ENCODE results near the gene BSND. TPM values are rescaled to one million over a fixed set of nuclear protein-coding genes. Genes with fewer than 3 reads are reported as not detected.

BSND gene
- total RNA-seq (ENCODE audit: unreplicated experiment): not detected
- long read RNA-seq: 0 reads

GRCh38 chr1:54998677-54999076, at the start of gene BSND:
Gene BSND, plus strand, starts transcription at chr1:54998933. Its CDS starts 254 bp downstream, at chr1:54999187.
- DNase-seq (ENCODE audit: low spot score): no peak
- Mint-ChIP-seq H3K4me1 (ENCODE audit: unreplicated experiment) (peaks cover 32% of the 10 kb centered on the region), H3K4me3 (ENCODE audit: unreplicated experiment) (no peak within 1 kb of the TSS), H3K36me3 (ENCODE audit: low read depth, unreplicated experiment) (no peaks in the 10 kb centered on the region), H3K9me3 (ENCODE audit: unreplicated experiment) (no peaks in the 10 kb centered on the region), H3K27ac (ENCODE audit: unreplicated experiment) (no peak within 1 kb of the TSS), H3K27me3 (ENCODE audit: unreplicated experiment) (peaks cover 21% of the 10 kb centered on the region)
- TF ChIP-seq, protein P1, sequence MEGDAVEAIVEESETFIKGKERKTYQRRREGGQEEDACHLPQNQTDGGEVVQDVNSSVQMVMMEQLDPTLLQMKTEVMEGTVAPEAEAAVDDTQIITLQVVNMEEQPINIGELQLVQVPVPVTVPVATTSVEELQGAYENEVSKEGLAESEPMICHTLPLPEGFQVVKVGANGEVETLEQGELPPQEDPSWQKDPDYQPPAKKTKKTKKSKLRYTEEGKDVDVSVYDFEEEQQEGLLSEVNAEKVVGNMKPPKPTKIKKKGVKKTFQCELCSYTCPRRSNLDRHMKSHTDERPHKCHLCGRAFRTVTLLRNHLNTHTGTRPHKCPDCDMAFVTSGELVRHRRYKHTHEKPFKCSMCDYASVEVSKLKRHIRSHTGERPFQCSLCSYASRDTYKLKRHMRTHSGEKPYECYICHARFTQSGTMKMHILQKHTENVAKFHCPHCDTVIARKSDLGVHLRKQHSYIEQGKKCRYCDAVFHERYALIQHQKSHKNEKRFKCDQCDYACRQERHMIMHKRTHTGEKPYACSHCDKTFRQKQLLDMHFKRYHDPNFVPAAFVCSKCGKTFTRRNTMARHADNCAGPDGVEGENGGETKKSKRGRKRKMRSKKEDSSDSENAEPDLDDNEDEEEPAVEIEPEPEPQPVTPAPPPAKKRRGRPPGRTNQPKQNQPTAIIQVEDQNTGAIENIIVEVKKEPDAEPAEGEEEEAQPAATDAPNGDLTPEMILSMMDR (IDR thresholded peaks at IDR 0.05; ENCODE audit: unreplicated experiment): no peak

GRCh38 chr1:54949053-54949452, 49.7 kb upstream of the BSND start:
- H3K27me3 Mint-ChIP-seq (ENCODE audit: unreplicated experiment): peaks cover 1% of the 10 kb centered on the region
- TF ChIP-seq, protein P1 (IDR thresholded peaks at IDR 0.05; ENCODE audit: unreplicated experiment): no peak
- no peaks in the 10 kb centered on the region for H3K9me3 Mint-ChIP-seq (ENCODE audit: unreplicated experiment)
- no peaks in the 10 kb centered on the region for H3K36me3 Mint-ChIP-seq (ENCODE audit: low read depth, unreplicated experiment)
- H3K4me3 Mint-ChIP-seq (ENCODE audit: unreplicated experiment): no peak overlapping the region
- no peak for DNase-seq (ENCODE audit: low spot score)
- H3K27ac Mint-ChIP-seq (ENCODE audit: unreplicated experiment): no peak overlapping the region
- H3K4me1 Mint-ChIP-seq (ENCODE audit: unreplicated experiment): no peaks in the 10 kb centered on the region

DNA sequence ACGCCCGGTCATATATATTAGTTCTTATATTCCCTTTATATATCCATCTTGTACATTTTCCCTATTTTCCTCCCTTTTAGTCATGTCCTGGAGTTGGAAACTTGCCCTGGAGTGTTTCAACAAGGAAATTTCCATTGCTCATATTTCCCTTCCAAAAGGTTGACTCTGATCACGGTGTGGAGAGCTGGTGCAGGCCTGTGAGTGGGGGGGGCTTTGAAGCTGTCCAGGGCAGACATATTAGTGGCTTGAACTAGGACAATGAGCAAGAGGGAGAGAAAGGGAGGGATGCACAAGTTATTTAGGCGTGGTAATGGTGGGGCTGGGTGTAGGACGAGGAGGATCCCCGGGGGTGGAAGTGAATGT, 48.7 kb upstream of the BSND start:
- Mint-ChIP-seq H3K27me3 (ENCODE audit: unreplicated experiment) (peaks cover 1% of the 10 kb centered on the region), H3K9me3 (ENCODE audit: unreplicated experiment) (no peaks in the 10 kb centered on the region), H3K4me1 (ENCODE audit: unreplicated experiment) (no peaks in the 10 kb centered on the region), H3K36me3 (ENCODE audit: low read depth, unreplicated experiment) (no peaks in the 10 kb centered on the region), H3K4me3 (ENCODE audit: unreplicated experiment) (no peak overlapping the region), H3K27ac (ENCODE audit: unreplicated experiment) (no peak overlapping the region)
- TF ChIP-seq, protein P1 (IDR thresholded peaks at IDR 0.05; ENCODE audit: unreplicated experiment): no peak
- DNase-seq (ENCODE audit: low spot score): no peak

- Mint-ChIP-seq H3K27me3 (ENCODE audit: unreplicated experiment) (peaks cover 1% of the 10 kb centered on the region), H3K36me3 (ENCODE audit: low read depth, unreplicated experiment) (no peaks in the 10 kb centered on the region), H3K4me3 (ENCODE audit: unreplicated experiment) (no peak overlapping the region), H3K4me1 (ENCODE audit: unreplicated experiment) (peaks cover 3% of the 10 kb centered on the region), H3K27ac (ENCODE audit: unreplicated experiment) (no peak overlapping the region), H3K9me3 (ENCODE audit: unreplicated experiment) (no peaks in the 10 kb centered on the region)
- TF ChIP-seq, protein P1 (IDR thresholded peaks at IDR 0.05; ENCODE audit: unreplicated experiment): peak; percentile 91
- DNase-seq (ENCODE audit: low spot score): peak; percentile 82
These were observed 48.2 kb upstream of the BSND start for GRCh38 chr1:54950369-54951163.

DNA sequence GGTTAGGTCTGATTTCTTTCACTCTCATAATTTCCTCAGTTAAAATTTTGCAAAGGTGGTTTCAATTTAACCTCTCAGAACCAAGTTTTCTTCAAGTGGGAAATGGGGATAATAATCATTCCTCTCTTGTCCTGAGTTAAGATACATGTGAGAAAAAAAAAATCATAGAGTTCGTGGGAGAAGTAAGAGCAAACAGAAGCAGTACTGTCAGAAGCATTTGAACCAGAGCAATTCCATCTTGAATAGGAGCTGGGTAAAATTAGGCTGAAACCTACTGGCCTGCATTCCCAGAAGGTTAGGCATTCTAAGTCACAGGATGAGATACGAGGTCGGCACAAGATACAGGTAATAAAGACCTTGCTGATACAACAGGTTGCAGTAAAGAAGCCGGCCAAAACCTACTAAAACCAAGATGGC, 46.9 kb upstream of the BSND start:
- Mint-ChIP-seq H3K27me3 (ENCODE audit: unreplicated experiment) (peaks cover 1% of the 10 kb centered on the region), H3K36me3 (ENCODE audit: low read depth, unreplicated experiment) (no peaks in the 10 kb centered on the region), H3K4me1 (ENCODE audit: unreplicated experiment) (peaks cover 6% of the 10 kb centered on the region), H3K27ac (ENCODE audit: unreplicated experiment) (no peak overlapping the region), H3K4me3 (ENCODE audit: unreplicated experiment) (no peak overlapping the region), H3K9me3 (ENCODE audit: unreplicated experiment) (no peaks in the 10 kb centered on the region)
- TF ChIP-seq, protein P1 (IDR thresholded peaks at IDR 0.05; ENCODE audit: unreplicated experiment): no peak
- DNase-seq (ENCODE audit: low spot score): no peak
